ENCODE data around the gene BIRC2.

DNA sequence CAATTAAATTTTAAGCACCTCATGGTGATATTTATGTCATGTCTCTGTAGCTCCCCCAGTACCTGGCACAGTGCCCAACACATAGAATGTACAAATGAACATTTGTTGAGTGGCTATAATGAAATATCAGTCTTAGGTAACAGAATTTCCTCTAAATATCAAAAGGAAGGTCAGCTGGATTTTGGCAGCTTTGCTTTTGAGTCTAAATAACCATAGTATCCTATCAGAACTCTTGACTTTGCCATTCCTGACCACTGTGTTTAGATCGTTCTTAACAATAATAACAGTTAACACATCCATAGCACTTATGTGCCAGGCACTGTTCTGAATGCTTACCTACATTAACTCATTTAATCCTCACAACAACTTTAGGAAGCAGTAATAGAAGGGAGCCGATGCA, 79.0 kb downstream of the BIRC2 start:
- TF ChIP-seq, protein P1, sequence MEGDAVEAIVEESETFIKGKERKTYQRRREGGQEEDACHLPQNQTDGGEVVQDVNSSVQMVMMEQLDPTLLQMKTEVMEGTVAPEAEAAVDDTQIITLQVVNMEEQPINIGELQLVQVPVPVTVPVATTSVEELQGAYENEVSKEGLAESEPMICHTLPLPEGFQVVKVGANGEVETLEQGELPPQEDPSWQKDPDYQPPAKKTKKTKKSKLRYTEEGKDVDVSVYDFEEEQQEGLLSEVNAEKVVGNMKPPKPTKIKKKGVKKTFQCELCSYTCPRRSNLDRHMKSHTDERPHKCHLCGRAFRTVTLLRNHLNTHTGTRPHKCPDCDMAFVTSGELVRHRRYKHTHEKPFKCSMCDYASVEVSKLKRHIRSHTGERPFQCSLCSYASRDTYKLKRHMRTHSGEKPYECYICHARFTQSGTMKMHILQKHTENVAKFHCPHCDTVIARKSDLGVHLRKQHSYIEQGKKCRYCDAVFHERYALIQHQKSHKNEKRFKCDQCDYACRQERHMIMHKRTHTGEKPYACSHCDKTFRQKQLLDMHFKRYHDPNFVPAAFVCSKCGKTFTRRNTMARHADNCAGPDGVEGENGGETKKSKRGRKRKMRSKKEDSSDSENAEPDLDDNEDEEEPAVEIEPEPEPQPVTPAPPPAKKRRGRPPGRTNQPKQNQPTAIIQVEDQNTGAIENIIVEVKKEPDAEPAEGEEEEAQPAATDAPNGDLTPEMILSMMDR (IDR thresholded peaks at IDR 0.05): no peak
- no peak for TF ChIP-seq POLR2AphosphoS5 (IDR thresholded peaks at IDR 0.05; ENCODE audit: low read depth, low read length)
- TF ChIP-seq SIN3A (IDR thresholded peaks at IDR 0.05; ENCODE audit: borderline replicate concordance, insufficient read depth, low read depth, low read length): no peak
